ENCODE data around the gene LGALS3BP.

Gene LGALS3BP

DNA sequence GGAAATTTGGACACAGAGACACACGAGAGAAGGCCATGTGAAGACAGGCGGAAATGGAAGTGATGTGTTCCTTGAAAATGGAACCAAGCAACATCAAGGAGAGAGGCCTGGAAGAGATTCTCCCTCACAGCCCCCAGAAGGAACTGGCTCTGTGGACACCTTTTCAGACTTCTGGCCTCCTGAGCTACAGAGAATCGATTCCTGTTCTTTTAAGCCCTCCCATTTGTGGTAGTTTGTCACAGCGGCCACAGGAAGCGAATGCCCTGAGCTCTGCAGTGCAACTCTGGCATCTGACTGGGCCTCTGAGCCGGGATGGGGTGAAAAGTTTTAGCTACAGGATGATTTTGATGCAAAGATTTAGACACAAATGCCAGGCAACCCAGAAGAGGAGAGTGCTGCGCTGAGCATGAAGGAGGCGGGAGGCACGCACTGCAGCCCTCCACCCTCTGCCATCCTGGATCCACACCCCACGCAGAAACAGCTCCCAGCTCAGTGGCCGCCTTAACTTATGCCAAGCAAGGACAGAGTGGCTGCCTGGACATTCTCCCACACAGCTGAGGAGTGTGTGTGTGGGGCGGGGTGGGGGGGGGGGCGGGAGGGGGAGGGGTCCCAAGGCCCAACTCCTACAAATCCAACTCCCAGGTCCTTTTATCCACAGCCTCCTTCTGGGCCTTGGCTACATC lies 56.8 kb downstream of the LGALS3BP start:
- TF ChIP-seq EGR1 (IDR thresholded peaks at IDR 0.05) = no peak
- TF ChIP-seq TCF12 (IDR thresholded peaks at IDR 0.05; ENCODE audit: low read depth) = no peak
- TF ChIP-seq CEBPB (IDR thresholded peaks at IDR 0.05) = no peak
- TF ChIP-seq ZBTB7A (IDR thresholded peaks at IDR 0.05; ENCODE audit: low read depth) = no peak
- TF ChIP-seq TEAD4 (IDR thresholded peaks at IDR 0.05) = no peak
- TF ChIP-seq FOXM1 (IDR thresholded peaks at IDR 0.05; ENCODE audit: borderline replicate concordance, low read depth) = no peak
- no peak for TF ChIP-seq EP300 (IDR thresholded peaks at IDR 0.05; ENCODE audit: borderline replicate concordance)
- no peak for TF ChIP-seq YY1 (IDR thresholded peaks at IDR 0.05; ENCODE audit: low read depth)
- TF ChIP-seq TAF1 (IDR thresholded peaks at IDR 0.05; ENCODE audit: low read depth) = no peak
- TF ChIP-seq, protein P1, sequence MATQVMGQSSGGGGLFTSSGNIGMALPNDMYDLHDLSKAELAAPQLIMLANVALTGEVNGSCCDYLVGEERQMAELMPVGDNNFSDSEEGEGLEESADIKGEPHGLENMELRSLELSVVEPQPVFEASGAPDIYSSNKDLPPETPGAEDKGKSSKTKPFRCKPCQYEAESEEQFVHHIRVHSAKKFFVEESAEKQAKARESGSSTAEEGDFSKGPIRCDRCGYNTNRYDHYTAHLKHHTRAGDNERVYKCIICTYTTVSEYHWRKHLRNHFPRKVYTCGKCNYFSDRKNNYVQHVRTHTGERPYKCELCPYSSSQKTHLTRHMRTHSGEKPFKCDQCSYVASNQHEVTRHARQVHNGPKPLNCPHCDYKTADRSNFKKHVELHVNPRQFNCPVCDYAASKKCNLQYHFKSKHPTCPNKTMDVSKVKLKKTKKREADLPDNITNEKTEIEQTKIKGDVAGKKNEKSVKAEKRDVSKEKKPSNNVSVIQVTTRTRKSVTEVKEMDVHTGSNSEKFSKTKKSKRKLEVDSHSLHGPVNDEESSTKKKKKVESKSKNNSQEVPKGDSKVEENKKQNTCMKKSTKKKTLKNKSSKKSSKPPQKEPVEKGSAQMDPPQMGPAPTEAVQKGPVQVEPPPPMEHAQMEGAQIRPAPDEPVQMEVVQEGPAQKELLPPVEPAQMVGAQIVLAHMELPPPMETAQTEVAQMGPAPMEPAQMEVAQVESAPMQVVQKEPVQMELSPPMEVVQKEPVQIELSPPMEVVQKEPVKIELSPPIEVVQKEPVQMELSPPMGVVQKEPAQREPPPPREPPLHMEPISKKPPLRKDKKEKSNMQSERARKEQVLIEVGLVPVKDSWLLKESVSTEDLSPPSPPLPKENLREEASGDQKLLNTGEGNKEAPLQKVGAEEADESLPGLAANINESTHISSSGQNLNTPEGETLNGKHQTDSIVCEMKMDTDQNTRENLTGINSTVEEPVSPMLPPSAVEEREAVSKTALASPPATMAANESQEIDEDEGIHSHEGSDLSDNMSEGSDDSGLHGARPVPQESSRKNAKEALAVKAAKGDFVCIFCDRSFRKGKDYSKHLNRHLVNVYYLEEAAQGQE (IDR thresholded peaks at IDR 0.05; ENCODE audit: low read depth) = no peak
- TF ChIP-seq CREB1 (IDR thresholded peaks at IDR 0.05; ENCODE audit: low read depth) = no peak
- TF ChIP-seq USF1 (IDR thresholded peaks at IDR 0.05) = no peak
- TF ChIP-seq MAX (IDR thresholded peaks at IDR 0.05) = no peak

DNA sequence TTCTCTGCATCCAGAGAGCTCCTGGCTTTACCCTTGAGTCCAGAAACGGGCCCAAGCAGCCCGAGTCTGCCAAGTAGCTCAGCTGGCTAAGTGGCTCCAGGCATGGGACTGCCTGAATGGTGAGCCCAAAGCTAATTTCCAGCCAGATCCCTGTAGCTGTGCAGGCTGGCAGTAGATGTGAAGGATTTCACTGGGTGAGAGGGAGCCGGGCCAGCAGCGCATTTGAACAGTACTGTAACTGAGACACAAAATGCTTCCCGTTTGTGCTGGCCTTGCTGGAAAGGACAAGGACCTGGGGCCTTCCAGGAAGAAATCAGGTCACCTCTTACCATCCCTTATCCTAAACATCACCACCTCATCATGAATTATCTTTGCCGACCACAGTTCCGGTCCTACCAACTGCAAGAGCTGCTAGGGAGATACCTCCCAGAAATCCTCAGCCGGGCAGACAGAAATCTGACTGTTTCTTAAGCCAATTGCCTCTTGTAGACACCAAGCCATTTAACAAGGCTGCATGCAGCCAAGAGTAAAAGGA lies 58.2 kb downstream of the LGALS3BP start:
- TF ChIP-seq ZBTB7A (IDR thresholded peaks at IDR 0.05; ENCODE audit: low read depth) (no peak), USF1 (IDR thresholded peaks at IDR 0.05) (no peak)
